PC-3 (cell line): ENCODE data around the gene EMP1. TPM values are rescaled to one million over a fixed set of nuclear protein-coding genes. Genes with fewer than 3 reads are reported as not detected.

Experiments
- ATAC-seq: fragments of 200-7000 bp; cut with Tn5 transposase; 2 replicates; pipeline ENCODE4 v1.9.1; 2020; ENCODE audit warnings: mild to moderate bottlenecking, moderate library complexity
- BruUV-seq: library from RNA; stranded (reverse); fragments of 400-500 nt; replicated peaks from 2 replicates; lab custom pipeline; 2021; lab: Mats Ljungman, UMichigan
- CTCF ChIA-PET: fragments of 300-600 bp; sonication (Branson Sonifier 250); formaldehyde crosslinking; loops from one replicate; lab custom pipeline; 2022; ENCODE audit warnings: antibody characterized with exemption; lab: Charles Lee
- POLR2A ChIA-PET: fragments of 300-600 bp; sonication (Branson Sonifier 250); formaldehyde crosslinking; loops from one replicate; lab custom pipeline; 2022; ENCODE audit warnings: antibody characterized with exemption; ENCODE audit not compliant: unreplicated experiment; lab: Charles Lee
- DNase-seq: peaks from one replicate; pipeline ENCODE4 v3.0.0-alpha.2; 2015
- H2AFZ ChIP-seq: fragments of 300-600 bp; sonication (generic); 2 replicates; pipeline ENCODE4 v1.6.0; 2016; ENCODE audit warnings: antibody characterized with exemption, low read length
- H3F3A ChIP-seq: fragments of 300-600 bp; sonication (generic); one replicate; pipeline ENCODE4 v1.6.0; 2017; ENCODE audit warnings: antibody characterized with exemption, low read length, control low read depth, mild to moderate bottlenecking; ENCODE audit not compliant: unreplicated experiment
- H3K27ac ChIP-seq: fragments of 300-600 bp; sonication (generic); 2 replicates; pipeline ENCODE4 v1.5.1; 2016; ENCODE audit warnings: mild to moderate bottlenecking, low read length
- H3K27me3 ChIP-seq: fragments of 300-600 bp; sonication (generic); 2 replicates; pipeline ENCODE4 v1.6.1; 2016; ENCODE audit warnings: low read length, mixed read lengths
- H3K36me3 ChIP-seq: fragments of 300-600 bp; sonication (generic); 2 replicates; pipeline ENCODE4 v1.6.1; 2016; ENCODE audit warnings: low read depth, mixed run types, low read length, mixed read lengths
- H3K4me1 ChIP-seq: fragments of 300-600 bp; sonication (generic); 2 replicates; pipeline ENCODE4 v1.5.1; 2016; ENCODE audit warnings: low read length; ENCODE audit not compliant: insufficient read depth
- H3K4me2 ChIP-seq: fragments of 300-600 bp; sonication (generic); 2 replicates; pipeline ENCODE4 v1.6.0; 2016; ENCODE audit warnings: low read length
- H3K4me3 ChIP-seq: fragments of 300-600 bp; sonication (generic); 2 replicates; pipeline ENCODE4 v1.5.1; 2016; ENCODE audit warnings: mild to moderate bottlenecking, low read length, mixed read lengths
- H3K79me2 ChIP-seq: fragments of 300-600 bp; sonication (generic); 2 replicates; pipeline ENCODE4 v1.6.1; 2017; ENCODE audit warnings: low read length, mixed read lengths
- H3K9ac ChIP-seq: fragments of 300-600 bp; sonication (generic); 2 replicates; pipeline ENCODE4 v1.6.0; 2016; ENCODE audit warnings: mild to moderate bottlenecking, low read length
- H3K9me2 ChIP-seq: fragments of 300-600 bp; sonication (generic); replicated peaks from 2 replicates; pipeline ENCODE4 v1.6.1; 2016; ENCODE audit warnings: mixed run types, low read length, mixed read lengths
- H3K9me3 ChIP-seq: fragments of 300-600 bp; sonication (generic); 2 replicates; pipeline ENCODE4 v1.6.1; 2016; ENCODE audit warnings: low read length, mixed read lengths
- H4K20me1 ChIP-seq: fragments of 300-600 bp; sonication (generic); 2 replicates; pipeline ENCODE4 v1.6.1; 2016; ENCODE audit warnings: low read length, mixed read lengths
- EZH2 ChIP-seq: fragments of 300-600 bp; sonication (generic); IDR thresholded peaks from one replicate; pipeline ENCODE4 v1.6.1; 2017; ENCODE audit warnings: antibody characterized with exemption, mild to moderate bottlenecking, low read length; ENCODE audit not compliant: unreplicated experiment
- EZH2phosphoT487 ChIP-seq: fragments of 300-600 bp; sonication (generic); IDR thresholded peaks from 2 replicates; pipeline ENCODE4 v1.6.1; 2018; ENCODE audit warnings: mild to moderate bottlenecking, antibody characterized with exemption, low read length, borderline replicate concordance
- intact Hi-C: fragments of 100-400 bp; cut with micrococcal nuclease; formaldehyde crosslinking; loops from 2 replicates; pipeline ENCODE4 v1.9.0; 2023
- total RNA-seq: library from RNA; depleted of rRNA; stranded (reverse); fragments of >200 nt; gene quantifications from 2 replicates; pipeline ENCODE4 v1.2.3, GENCODE V29; 2014
- TF ChIP-seq, protein P1 (sequence below): fragments of 300-600 bp; sonication (generic); conservative IDR thresholded peaks from 2 replicates; pipeline ENCODE4 v1.5.1; 2017; ENCODE audit warnings: antibody characterized with exemption, low read depth, mild to moderate bottlenecking, low read length

Gene EMP1
- total RNA-seq, 1 experiment from 2014 or later: 158 TPM

DNA sequence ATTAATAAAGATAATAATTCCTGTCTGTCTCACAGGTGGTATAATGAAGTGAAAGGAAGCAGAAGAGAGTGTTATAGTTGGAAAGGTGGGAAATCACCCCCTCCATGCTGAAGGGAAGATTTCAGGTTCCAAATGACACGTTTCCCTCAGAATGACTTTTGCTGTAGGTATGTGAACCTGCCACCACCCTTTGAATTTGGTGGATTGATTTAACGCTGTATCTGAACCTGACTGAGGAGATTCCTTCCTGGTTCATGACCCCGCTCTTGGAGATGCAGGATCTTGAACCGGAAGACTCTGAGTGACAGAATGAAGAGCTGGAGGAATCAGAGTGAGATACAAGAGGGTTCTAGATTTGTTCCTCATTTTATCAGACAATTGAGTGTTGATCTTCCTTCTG lies 20.3 kb upstream of the EMP1 start:
- Histone ChIP-seq H3K27ac (no peak overlapping the region), H2AFZ (no peak overlapping the region), H3K4me2 (no peak overlapping the region), H3K36me3 (no peaks in the 10 kb centered on the region), H3K4me1 (peaks cover 69% of the 10 kb centered on the region), H3K27me3 (no peaks in the 10 kb centered on the region), H3K79me2 (no peaks in the 10 kb centered on the region), H4K20me1 (no peaks in the 10 kb centered on the region), H3F3A (no peaks in the 10 kb centered on the region), H3K9me2 (no peaks in the 10 kb centered on the region), H3K4me3 (no peak overlapping the region), H3K9ac (no peak overlapping the region), H3K9me3 (no peaks in the 10 kb centered on the region)
- intact Hi-C loops: no loop called here
- ChIA-PET CTCF (no interaction called here), POLR2A (no interaction called here)
- TF ChIP-seq, protein P1, sequence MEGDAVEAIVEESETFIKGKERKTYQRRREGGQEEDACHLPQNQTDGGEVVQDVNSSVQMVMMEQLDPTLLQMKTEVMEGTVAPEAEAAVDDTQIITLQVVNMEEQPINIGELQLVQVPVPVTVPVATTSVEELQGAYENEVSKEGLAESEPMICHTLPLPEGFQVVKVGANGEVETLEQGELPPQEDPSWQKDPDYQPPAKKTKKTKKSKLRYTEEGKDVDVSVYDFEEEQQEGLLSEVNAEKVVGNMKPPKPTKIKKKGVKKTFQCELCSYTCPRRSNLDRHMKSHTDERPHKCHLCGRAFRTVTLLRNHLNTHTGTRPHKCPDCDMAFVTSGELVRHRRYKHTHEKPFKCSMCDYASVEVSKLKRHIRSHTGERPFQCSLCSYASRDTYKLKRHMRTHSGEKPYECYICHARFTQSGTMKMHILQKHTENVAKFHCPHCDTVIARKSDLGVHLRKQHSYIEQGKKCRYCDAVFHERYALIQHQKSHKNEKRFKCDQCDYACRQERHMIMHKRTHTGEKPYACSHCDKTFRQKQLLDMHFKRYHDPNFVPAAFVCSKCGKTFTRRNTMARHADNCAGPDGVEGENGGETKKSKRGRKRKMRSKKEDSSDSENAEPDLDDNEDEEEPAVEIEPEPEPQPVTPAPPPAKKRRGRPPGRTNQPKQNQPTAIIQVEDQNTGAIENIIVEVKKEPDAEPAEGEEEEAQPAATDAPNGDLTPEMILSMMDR: no peak
- TF ChIP-seq EZH2phosphoT487 (no peak), EZH2 (no peak)
- BruUV-seq: no TSS peak
- ATAC-seq (no peak), DNase-seq (peak; percentile 26)

DNA sequence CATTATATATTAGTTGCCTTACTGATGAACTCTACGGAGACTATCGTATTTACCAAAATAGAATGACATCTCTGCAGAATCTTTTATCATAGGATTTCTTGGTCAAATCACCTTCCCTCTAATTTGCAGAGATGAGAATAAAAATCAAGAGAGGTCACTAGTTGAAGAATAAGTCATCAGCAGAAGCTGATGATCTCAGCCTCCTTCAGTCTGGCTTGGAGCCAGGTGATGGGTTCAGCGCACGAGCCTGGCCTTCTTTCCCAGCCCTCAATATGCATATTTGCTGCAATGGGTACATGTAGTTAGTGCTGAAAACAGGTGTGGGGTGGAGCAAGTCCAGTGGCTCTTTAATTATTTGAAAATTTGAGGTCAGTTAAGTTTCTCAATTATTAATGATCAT lies 19.2 kb upstream of the EMP1 start:
- no peaks in the 10 kb centered on the region for H3K79me2 ChIP-seq
- no TSS peak for BruUV-seq
- CTCF ChIA-PET: no interaction called here

DNA sequence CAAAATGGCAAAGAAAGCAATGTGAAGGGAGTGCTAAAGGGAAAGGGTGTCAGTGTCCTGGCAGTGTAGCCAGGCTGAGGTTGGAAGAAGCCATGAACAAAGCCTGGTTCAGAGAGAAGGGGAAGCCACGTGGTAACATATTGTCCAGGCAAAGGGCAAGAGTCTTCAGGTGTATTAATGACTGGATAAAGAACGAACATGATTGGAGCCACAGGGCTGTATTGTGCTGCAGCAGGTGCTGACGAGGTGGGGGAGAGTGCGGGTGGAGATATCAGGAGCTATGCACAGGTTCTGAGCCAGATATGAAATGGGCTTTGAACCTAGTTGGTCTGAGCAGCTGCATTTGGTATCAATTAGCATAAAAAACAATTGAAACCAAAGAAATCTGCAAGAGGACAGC lies 18.6 kb upstream of the EMP1 start:
- DNase-seq (no peak), ATAC-seq (no peak)
- Histone ChIP-seq H3K27ac (no peak overlapping the region), H3K4me2 (no peak overlapping the region), H3K9ac (no peak overlapping the region), H3K9me2 (no peaks in the 10 kb centered on the region), H4K20me1 (no peaks in the 10 kb centered on the region), H3F3A (no peaks in the 10 kb centered on the region), H2AFZ (no peak overlapping the region), H3K79me2 (no peaks in the 10 kb centered on the region), H3K36me3 (no peaks in the 10 kb centered on the region), H3K4me1 (peaks cover 56% of the 10 kb centered on the region), H3K9me3 (no peaks in the 10 kb centered on the region), H3K27me3 (no peaks in the 10 kb centered on the region), H3K4me3 (no peak overlapping the region)
- ChIA-PET POLR2A (no interaction called here), CTCF (no interaction called here)
- no peak for TF ChIP-seq EZH2phosphoT487
- no peak for TF ChIP-seq EZH2
- TF ChIP-seq, protein P1: no peak
- intact Hi-C loops: no loop called here
- BruUV-seq: no TSS peak

More for the DNA sequence above, 19.2 kb upstream of the EMP1 start:
- no peak overlapping the region for H3K4me3 ChIP-seq
- H3K36me3 ChIP-seq: no peaks in the 10 kb centered on the region
- no peak overlapping the region for H2AFZ ChIP-seq
- POLR2A ChIA-PET: no interaction called here
- no peak for ATAC-seq
- H4K20me1 ChIP-seq: no peaks in the 10 kb centered on the region
- no peak for DNase-seq
- no peaks in the 10 kb centered on the region for H3F3A ChIP-seq
- no peak overlapping the region for H3K4me2 ChIP-seq
- H3K4me1 ChIP-seq: peaks cover 59% of the 10 kb centered on the region
- TF ChIP-seq, protein P1: no peak
- no peak for TF ChIP-seq EZH2
- TF ChIP-seq EZH2phosphoT487: no peak
- no peaks in the 10 kb centered on the region for H3K9me3 ChIP-seq
- intact Hi-C loops: no loop called here
- no peaks in the 10 kb centered on the region for H3K9me2 ChIP-seq
- H3K27ac ChIP-seq: no peak overlapping the region
- no peaks in the 10 kb centered on the region for H3K27me3 ChIP-seq
- H3K9ac ChIP-seq: no peak overlapping the region
